Endothelial cell of umbilical vein (primary cell): ENCODE measurements around the gene APLP2. TPM values are rescaled to one million over a fixed set of nuclear protein-coding genes. Genes with fewer than 3 reads are reported as not detected.
A peak's percentile ranks its signal among the peaks of the same experiment; 100 is the strongest.

Experiments
- BruUV-seq: library from RNA; stranded (reverse); fragments of 400-500 nt; replicated peaks from 2 replicates; lab custom pipeline; 2021; lab: Mats Ljungman, UMichigan
- CTCF ChIA-PET: fragments of 300-600, 350-600 bp; sonication (Branson Sonifier 250); formaldehyde crosslinking; loops from one replicate; lab custom pipeline; 2021; ENCODE audit warnings: antibody characterized with exemption, inconsistent platforms; lab: Charles Lee
- POLR2A ChIA-PET: fragments of 300-600, 350-600 bp; sonication (Branson Sonifier 250); formaldehyde crosslinking; loops from one replicate; lab custom pipeline; 2021; ENCODE audit warnings: antibody characterized with exemption, inconsistent platforms; lab: Charles Lee
- DNase-seq: peaks from one replicate; pipeline ENCODE4 v3.0.0-alpha.2; 2011; ENCODE audit warnings: low read depth, low spot score
- FAIRE-seq: peaks from 2 replicates; lab custom pipeline; 2011; peaks lifted over from hg19 to GRCh38; lab: Jason Lieb, UNC
- H2AFZ ChIP-seq: 2 replicates; pipeline ENCODE4 v1.6.0; 2012; ENCODE audit warnings: low read depth, low read length, control low read depth, inconsistent platforms
- H3K27ac ChIP-seq: 2 replicates; pipeline ENCODE4 v1.5.1; 2011; ENCODE audit warnings: low read depth, mild to moderate bottlenecking, control low read depth, low read length, moderate library complexity; ENCODE audit not compliant: insufficient read depth
- H3K27me3 ChIP-seq, 2 experiments: 2 replicates each; pipeline versions ENCODE4 v1.6.0 to v1.6.1; 2011; ENCODE audit warnings: low read length in 2 of 2, mixed read lengths in 1 of 2; ENCODE audit not compliant: control insufficient read depth in 2 of 2, insufficient read depth in 2 of 2
- H3K36me3 ChIP-seq, 2 experiments: 2 replicates in 1 of 2; 3 replicates in 1 of 2; pipeline ENCODE4 v1.5.1; 2011; ENCODE audit warnings: low read length in 2 of 2, mild to moderate bottlenecking in 1 of 2, moderate library complexity in 1 of 2; ENCODE audit not compliant: control insufficient read depth in 2 of 2, insufficient read depth in 2 of 2; ENCODE audit errors: extremely low read depth in 1 of 2
- H3K4me1 ChIP-seq: 3 replicates; pipeline ENCODE4 v1.5.1; 2011; ENCODE audit warnings: mild to moderate bottlenecking, low read length; ENCODE audit not compliant: control insufficient read depth, insufficient read depth; ENCODE audit errors: extremely low read depth
- H3K4me2 ChIP-seq: 2 replicates; pipeline ENCODE4 v1.6.1; 2011; ENCODE audit warnings: low read length, control low read depth, mixed read lengths; ENCODE audit not compliant: insufficient read depth
- H3K4me3 ChIP-seq, 3 experiments: fragments of 200-600 bp in 1 of 3; sonication (generic), shearing (Covaris generic) in 1 of 3; replicated peaks in 1 of 3; 2 replicates each; pipeline ENCODE4 v1.5.1; 2011 to 2016; ENCODE audit warnings: control low read depth in 3 of 3, low read length in 3 of 3, mild to moderate bottlenecking in 2 of 3, inconsistent platforms in 1 of 3, low read depth in 1 of 3, moderate library complexity in 1 of 3; ENCODE audit not compliant: insufficient read depth in 1 of 3
- H3K79me2 ChIP-seq: 2 replicates; pipeline ENCODE4 v1.6.0; 2012; ENCODE audit warnings: low read length, inconsistent platforms; ENCODE audit not compliant: control insufficient read depth, insufficient read depth
- H3K9ac ChIP-seq: replicated peaks from 2 replicates; pipeline ENCODE3; 2011; ENCODE audit warnings: low read length, control low read depth; ENCODE audit not compliant: insufficient read depth; ENCODE audit errors: extremely low read depth
- H3K9me1 ChIP-seq: replicated peaks from 3 replicates; pipeline ENCODE4 v1.6.0; 2011; ENCODE audit warnings: mild to moderate bottlenecking, low read length; ENCODE audit not compliant: control insufficient read depth, insufficient read depth; ENCODE audit errors: extremely low read depth
- H3K9me3 ChIP-seq: replicated peaks from 2 replicates; pipeline ENCODE4 v1.5.1; 2012; ENCODE audit warnings: low read length, inconsistent platforms; ENCODE audit not compliant: control insufficient read depth, insufficient read depth
- H4K20me1 ChIP-seq: replicated peaks from 2 replicates; pipeline ENCODE3; 2011; ENCODE audit warnings: mild to moderate bottlenecking, low read length; ENCODE audit not compliant: control insufficient read depth, insufficient read depth; ENCODE audit errors: extremely low read depth
- CTCF ChIP-seq, 2 donors: IDR thresholded peaks; 1 replicate in 1 of 2; 2 replicates in 1 of 2; pipeline ENCODE4 v1.5.1; 2011; ENCODE audit warnings: low read length in 2 of 2, mild to moderate bottlenecking in 2 of 2, moderate library complexity in 2 of 2, control low read depth in 1 of 2, inconsistent platforms in 1 of 2, low read depth in 1 of 2; ENCODE audit not compliant: insufficient read depth in 1 of 2; ENCODE audit errors: extremely low read depth in 1 of 2
- EZH2 ChIP-seq: IDR thresholded peaks from 2 replicates; pipeline ENCODE4 v1.6.1; 2012; ENCODE audit warnings: borderline replicate concordance, low read depth, mild to moderate bottlenecking, moderate library complexity, low read length, inconsistent platforms; ENCODE audit not compliant: severe bottlenecking
- FOS ChIP-seq: IDR thresholded peaks from 2 replicates; pipeline ENCODE4 v1.6.1; 2011; ENCODE audit warnings: mild to moderate bottlenecking, low read length, moderate library complexity, borderline replicate concordance; ENCODE audit not compliant: insufficient read depth
- JUN ChIP-seq: IDR thresholded peaks from 2 replicates; pipeline ENCODE4 v1.6.1; 2011; ENCODE audit warnings: borderline replicate concordance, low read depth; ENCODE audit not compliant: insufficient read length, insufficient read depth
- MAX ChIP-seq: IDR thresholded peaks from 2 replicates; pipeline ENCODE4 v1.6.1; 2011; ENCODE audit not compliant: insufficient read depth, insufficient read length
- POLR2AphosphoS5 ChIP-seq: IDR thresholded peaks from 2 replicates; pipeline ENCODE4 v1.6.1; 2012; ENCODE audit warnings: low read depth, mild to moderate bottlenecking, control low read depth, low read length, moderate library complexity; ENCODE audit not compliant: insufficient read depth
- dilution Hi-C: fragments of 300-500 bp; cut with MboI; formaldehyde crosslinking; loops from one replicate; pipeline ENCODE4 v1.15.0; 2019; ENCODE audit warnings: low sequenced_read_pairs; ENCODE audit not compliant: extremely low pct_ligation_motif_present
- intact Hi-C: fragments of 100-400 bp; cut with micrococcal nuclease; formaldehyde crosslinking; loops from one replicate; pipeline ENCODE4 v1.10.0; 2022
- polyA plus RNA-seq, 4 experiments: library from polyadenylated mRNA; depleted of rRNA in 3 of 4; stranded (reverse) in 3 of 4; unstranded in 1 of 4; fragments of >200 nt; gene quantifications; 2 replicates each; pipeline versions ENCODE4 v1.2.1 to v1.2.3, GENCODE V29; 2011 to 2012; ENCODE audit warnings: missing spikeins in 1 of 4
- total RNA-seq: library from RNA; stranded (reverse); gene quantifications from 2 replicates; pipeline ENCODE4 v1.2.3, GENCODE V29; 2021

APLP2 gene
- total and polyA plus RNA-seq, 2 donors (not counting 3 experiments of a cell fraction or from before 2014, with no cell fraction given) = 493 to 543 TPM

GRCh38 chr11:130123414-130124040 lies 53.8 kb downstream of the APLP2 start:
- Histone ChIP-seq H4K20me1 (no peaks in the 10 kb centered on the region), H3K9ac (no peak overlapping the region), H3K36me3 (peaks cover 23 to 24% of the 10 kb centered on the region in 2 experiments), H3K9me3 (no peaks in the 10 kb centered on the region), H3K4me1 (peaks cover 60% of the 10 kb centered on the region), H3K27me3 (no peaks in the 10 kb centered on the region), H3K4me2 (peak overlapping the region; percentile 59), H3K27ac (peak overlapping the region; percentile 84), H3K4me3 (no peak overlapping the region), H3K79me2 (peaks cover 53% of the 10 kb centered on the region), H3K9me1 (no peaks in the 10 kb centered on the region), H2AFZ (no peak overlapping the region)
- no peak for FAIRE-seq
- ChIA-PET POLR2A (interaction anchor here (1.1 to 3.3 kb wide), 3 partner anchors 9 to 120 kb away, joined by 3 to 11 read pairs (median 8); partner anchors contain the start of genes APLP2 and PRDM10), CTCF (interaction anchor here (1.2 to 1.8 kb wide), 7 partner anchors 8 to 228 kb away, joined by 3 to 18 read pairs (median 6); partner anchors contain the start of gene NFRKB)
- dilution Hi-C loops (no loop called here), intact Hi-C loops (no loop called here)
- TF ChIP-seq MAX = no peak
- TF ChIP-seq JUN = no peak
- BruUV-seq = no TSS peak
- DNase-seq = no peak

DNA sequence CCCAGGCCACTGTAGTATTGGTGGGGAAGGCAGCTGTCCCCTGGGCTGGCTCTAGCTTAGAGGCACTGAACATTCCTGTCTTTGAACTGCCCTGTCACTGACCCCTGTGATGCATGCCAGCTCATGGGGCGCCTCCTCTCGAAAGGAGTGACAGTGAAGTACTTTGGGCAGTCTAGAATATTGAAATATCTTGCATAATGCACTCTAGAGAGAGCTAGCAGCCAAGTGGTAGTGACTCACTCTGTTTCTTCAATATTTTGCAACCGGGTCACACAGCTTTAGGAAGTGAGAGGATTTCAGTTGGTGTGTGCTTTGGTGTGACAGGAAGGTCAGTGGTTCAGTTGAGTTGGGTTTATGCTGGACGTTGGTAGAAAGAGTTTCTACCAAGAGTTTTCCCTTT lies 54.4 kb downstream of the APLP2 start:
- CTCF ChIA-PET = interaction anchor here (1.2 to 1.8 kb wide), 7 partner anchors 8 to 229 kb away, joined by 3 to 18 read pairs (median 6); partner anchors contain the start of gene NFRKB
- H3K9me1 ChIP-seq = no peaks in the 10 kb centered on the region
- FAIRE-seq = peak; percentile 91
- H3K9ac ChIP-seq = no peak overlapping the region
- dilution Hi-C loops (no loop called here), intact Hi-C loops (no loop called here)
- peak overlapping the region; percentile 59 for H3K4me2 ChIP-seq
- TF ChIP-seq JUN (peak; percentile 51), CTCF (IDR thresholded peaks at IDR 0.05; ENCODE audit: extremely low read depth in 1 of 2, insufficient read depth in 1 of 2, low read depth in 1 of 2, low read length in 2 of 2) (no peak), EZH2 (no peak), FOS (peak; percentile 92), MAX (no peak), POLR2AphosphoS5 (peak; percentile 78)
- BruUV-seq = no TSS peak
- no peaks in the 10 kb centered on the region for H4K20me1 ChIP-seq
- POLR2A ChIA-PET = interaction anchor here (1.1 to 3.3 kb wide), 3 partner anchors 9 to 121 kb away, joined by 3 to 11 read pairs (median 8); partner anchors contain the start of genes APLP2 and PRDM10
- no peak overlapping the region for H3K4me3 ChIP-seq
- no peak overlapping the region for H2AFZ ChIP-seq
- H3K27me3 ChIP-seq = no peaks in the 10 kb centered on the region
- H3K27ac ChIP-seq = peak overlapping the region; percentile 60
- H3K9me3 ChIP-seq = no peaks in the 10 kb centered on the region
- peak; percentile 72 for DNase-seq
- peaks cover 29 to 30% of the 10 kb centered on the region in 2 experiments for H3K36me3 ChIP-seq
- peaks cover 54% of the 10 kb centered on the region for H3K4me1 ChIP-seq
- peaks cover 47% of the 10 kb centered on the region for H3K79me2 ChIP-seq
